ENCODE measurements around the gene PTPRN2. TPM values are rescaled to one million over a fixed set of nuclear protein-coding genes. Genes with fewer than 3 reads are reported as not detected.
"Not testable (repeated sequence)": the region's sequence is repeated elsewhere in the genome, so short reads cannot be mapped to it uniquely, and the experiment has no call there.

Gene PTPRN2
- total and polyA plus RNA-seq, 4 experiments from 2014 or later: 1.7 to 2.6 (median 1.9) TPM

GRCh38 chr7:157847756-157848487 lies 739.7 kb downstream of the PTPRN2 start:
- H3K9me3 ChIP-seq (ENCODE audit: control insufficient read depth in 1 of 2, low read length in 2 of 2); POLR2A ChIA-PET (ENCODE audit: partially characterized antibody); H3K4me3 Mint-ChIP-seq; H3K27me3 ChIP-seq (ENCODE audit: insufficient read depth, low read length); H3K36me3 ChIP-seq (ENCODE audit: insufficient read depth, low read length); H3K36me3 Mint-ChIP-seq; DNase-seq; H3K27ac ChIP-seq (ENCODE audit: low read depth, low read length); H3K27me3 Mint-ChIP-seq; intact Hi-C loops (cut with micrococcal nuclease); H3K9me3 Mint-ChIP-seq; CTCF ChIA-PET (ENCODE audit: partially characterized antibody); H3K4me3 ChIP-seq (ENCODE audit: low read length in 2 of 2); H3K27ac Mint-ChIP-seq: not testable (repeated sequence)
- peaks cover 18% of the 10 kb centered on the region for H3K4me1 ChIP-seq (ENCODE audit: insufficient read depth, low read length)
- peaks cover 5 to 16% (median 8%) of the 10 kb centered on the region in 4 donors for H3K4me1 Mint-ChIP-seq

- CTCF ChIA-PET (ENCODE audit: partially characterized antibody); H3K9me3 Mint-ChIP-seq; H3K27ac ChIP-seq (ENCODE audit: low read depth, low read length); H3K4me3 ChIP-seq (ENCODE audit: low read length in 2 of 2); H3K27me3 ChIP-seq (ENCODE audit: insufficient read depth, low read length); H3K27me3 Mint-ChIP-seq; DNase-seq; POLR2A ChIA-PET (ENCODE audit: partially characterized antibody); H3K9me3 ChIP-seq (ENCODE audit: control insufficient read depth in 1 of 2, low read length in 2 of 2); intact Hi-C loops (cut with micrococcal nuclease); H3K36me3 ChIP-seq (ENCODE audit: insufficient read depth, low read length); H3K36me3 Mint-ChIP-seq; H3K27ac Mint-ChIP-seq; H3K4me3 Mint-ChIP-seq: not testable (repeated sequence)
- peaks cover 3 to 12% (median 5%) of the 10 kb centered on the region in 4 donors for H3K4me1 Mint-ChIP-seq
- H3K4me1 ChIP-seq (ENCODE audit: insufficient read depth, low read length): peaks cover 10% of the 10 kb centered on the region
Measured at GRCh38 chr7:157846746-157847145, 740.9 kb downstream of the PTPRN2 start.

- intact Hi-C loops (cut with micrococcal nuclease): no loop called here
- Mint-ChIP-seq H3K4me1 (peaks cover 0 to 7% (median under 1%) of the 10 kb centered on the region in 4 donors), H3K9me3 (no peaks in the 10 kb centered on the region), H3K36me3 (no peaks in the 10 kb centered on the region), H3K4me3 (peak overlapping the region in 2 of 8 donors; percentile 25 to 29), H3K27me3 (peaks cover 4 to 7% of the 10 kb centered on the region in 2 donors), H3K27ac (peak overlapping the region in 1 of 7 donors; percentile 43)
- Histone ChIP-seq H3K9me3 (ENCODE audit: control insufficient read depth in 1 of 2, low read length in 2 of 2) (no peaks in the 10 kb centered on the region), H3K4me1 (ENCODE audit: insufficient read depth, low read length) (peaks cover 5% of the 10 kb centered on the region), H3K27me3 (ENCODE audit: insufficient read depth, low read length) (no peaks in the 10 kb centered on the region), H3K36me3 (ENCODE audit: insufficient read depth, low read length) (no peaks in the 10 kb centered on the region), H3K27ac (ENCODE audit: low read depth, low read length) (no peak overlapping the region), H3K4me3 (ENCODE audit: low read length in 2 of 2) (no peak overlapping the region)
- POLR2A ChIA-PET (ENCODE audit: partially characterized antibody): no interaction called here
- DNase-seq: no peak
- CTCF ChIA-PET (ENCODE audit: partially characterized antibody): no interaction called here
Measured at GRCh38 chr7:157846271-157846670, 741.4 kb downstream of the PTPRN2 start.

- Histone ChIP-seq H3K27ac (ENCODE audit: low read depth, low read length) (no peak overlapping the region), H3K9me3 (ENCODE audit: control insufficient read depth in 1 of 2, low read length in 2 of 2) (no peaks in the 10 kb centered on the region), H3K36me3 (ENCODE audit: insufficient read depth, low read length) (no peaks in the 10 kb centered on the region), H3K4me3 (ENCODE audit: low read length in 2 of 2) (no peak overlapping the region), H3K4me1 (ENCODE audit: insufficient read depth, low read length) (no peaks in the 10 kb centered on the region), H3K27me3 (ENCODE audit: insufficient read depth, low read length) (no peaks in the 10 kb centered on the region)
- intact Hi-C loops (cut with micrococcal nuclease): no loop called here
- H3K4me3 Mint-ChIP-seq: peak overlapping the region in 1 of 8 donors; percentile 15
- ChIA-PET POLR2A (ENCODE audit: partially characterized antibody) (no interaction called here), CTCF (ENCODE audit: partially characterized antibody) (no interaction called here)
- no peaks in the 10 kb centered on the region for H3K9me3 Mint-ChIP-seq
- no peak for DNase-seq
- H3K4me1 Mint-ChIP-seq: no peaks in the 10 kb centered on the region
- H3K36me3 Mint-ChIP-seq: no peaks in the 10 kb centered on the region
- peaks cover 4 to 7% of the 10 kb centered on the region in 2 donors for H3K27me3 Mint-ChIP-seq
- peak overlapping the region in 1 of 7 donors; percentile 48 for H3K27ac Mint-ChIP-seq
Measured at GRCh38 chr7:157845203-157845835, 742.3 kb downstream of the PTPRN2 start.

GRCh38 chr7:157844611-157845010 lies 743.0 kb downstream of the PTPRN2 start:
- ChIA-PET CTCF (ENCODE audit: partially characterized antibody) (no interaction called here), POLR2A (ENCODE audit: partially characterized antibody) (no interaction called here)
- DNase-seq: no peak
- intact Hi-C loops (cut with micrococcal nuclease): no loop called here
- H3K36me3 Mint-ChIP-seq: no peaks in the 10 kb centered on the region
- no peaks in the 10 kb centered on the region for H3K9me3 ChIP-seq (ENCODE audit: control insufficient read depth in 1 of 2, low read length in 2 of 2)
- no peaks in the 10 kb centered on the region for H3K27me3 ChIP-seq (ENCODE audit: insufficient read depth, low read length)
- no peaks in the 10 kb centered on the region for H3K9me3 Mint-ChIP-seq
- H3K27me3 Mint-ChIP-seq: peaks cover 4 to 7% of the 10 kb centered on the region in 2 donors
- H3K27ac Mint-ChIP-seq: peak overlapping the region in 1 of 7 donors; percentile 60
- no peak overlapping the region for H3K4me3 Mint-ChIP-seq
- H3K4me1 Mint-ChIP-seq: no peaks in the 10 kb centered on the region
- H3K4me1 ChIP-seq (ENCODE audit: insufficient read depth, low read length): no peaks in the 10 kb centered on the region
- H3K27ac ChIP-seq (ENCODE audit: low read depth, low read length): no peak overlapping the region
- no peak overlapping the region for H3K4me3 ChIP-seq (ENCODE audit: low read length in 2 of 2)
- no peaks in the 10 kb centered on the region for H3K36me3 ChIP-seq (ENCODE audit: insufficient read depth, low read length)

GRCh38 chr7:157844141-157844540 lies 743.5 kb downstream of the PTPRN2 start:
- ChIA-PET POLR2A (ENCODE audit: partially characterized antibody) (no interaction called here), CTCF (ENCODE audit: partially characterized antibody) (no interaction called here)
- no peak overlapping the region for H3K4me3 ChIP-seq (ENCODE audit: low read length in 2 of 2)
- no peak for DNase-seq
- no peak overlapping the region for H3K27ac Mint-ChIP-seq
- no peaks in the 10 kb centered on the region for H3K36me3 ChIP-seq (ENCODE audit: insufficient read depth, low read length)
- no peaks in the 10 kb centered on the region for H3K4me1 Mint-ChIP-seq
- no peak overlapping the region for H3K4me3 Mint-ChIP-seq
- intact Hi-C loops (cut with micrococcal nuclease): no loop called here
- peaks cover 4 to 7% of the 10 kb centered on the region in 2 donors for H3K27me3 Mint-ChIP-seq
- H3K36me3 Mint-ChIP-seq: no peaks in the 10 kb centered on the region
- H3K27me3 ChIP-seq (ENCODE audit: insufficient read depth, low read length): no peaks in the 10 kb centered on the region
- H3K9me3 Mint-ChIP-seq: no peaks in the 10 kb centered on the region
- no peak overlapping the region for H3K27ac ChIP-seq (ENCODE audit: low read depth, low read length)
- no peaks in the 10 kb centered on the region for H3K4me1 ChIP-seq (ENCODE audit: insufficient read depth, low read length)
- no peaks in the 10 kb centered on the region for H3K9me3 ChIP-seq (ENCODE audit: control insufficient read depth in 1 of 2, low read length in 2 of 2)

GRCh38 chr7:157843336-157844140 lies 744.1 kb downstream of the PTPRN2 start:
- no peak overlapping the region for H3K4me3 Mint-ChIP-seq
- Histone ChIP-seq H3K27ac (ENCODE audit: low read depth, low read length) (no peak overlapping the region), H3K4me3 (ENCODE audit: low read length in 2 of 2) (no peak overlapping the region), H3K9me3 (ENCODE audit: control insufficient read depth in 1 of 2, low read length in 2 of 2) (no peaks in the 10 kb centered on the region), H3K4me1 (ENCODE audit: insufficient read depth, low read length) (no peaks in the 10 kb centered on the region), H3K27me3 (ENCODE audit: insufficient read depth, low read length) (no peaks in the 10 kb centered on the region), H3K36me3 (ENCODE audit: insufficient read depth, low read length) (no peaks in the 10 kb centered on the region)
- H3K4me1 Mint-ChIP-seq: no peaks in the 10 kb centered on the region
- ChIA-PET POLR2A (ENCODE audit: partially characterized antibody) (no interaction called here), CTCF (ENCODE audit: partially characterized antibody) (no interaction called here)
- peaks cover 4 to 7% of the 10 kb centered on the region in 2 donors for H3K27me3 Mint-ChIP-seq
- intact Hi-C loops (cut with micrococcal nuclease): no loop called here
- no peak overlapping the region for H3K27ac Mint-ChIP-seq
- DNase-seq: no peak
- H3K9me3 Mint-ChIP-seq: no peaks in the 10 kb centered on the region
- H3K36me3 Mint-ChIP-seq: no peaks in the 10 kb centered on the region

Data from CD4-positive, alpha-beta memory T cell (primary cell).